HUES48 (cell line): ENCODE data around the gene ITIH6.
A peak's percentile ranks its signal among the peaks of the same experiment; 100 is the strongest.
"Not testable (repeated sequence)": the region's sequence is repeated elsewhere in the genome, so short reads cannot be mapped to it uniquely, and the experiment has no call there.

Source experiments
- H3K27ac ChIP-seq: one replicate; pipeline ENCODE4 v1.7.0; 2013; ENCODE audit warnings: low read depth, low read length, inconsistent platforms
- H3K27me3 ChIP-seq: 2 replicates; pipeline ENCODE4 v1.6.1; 2013; ENCODE audit warnings: mild to moderate bottlenecking, low read length; ENCODE audit not compliant: control insufficient read depth, insufficient read depth
- H3K36me3 ChIP-seq: 2 replicates; pipeline ENCODE4 v1.6.1; 2013; ENCODE audit warnings: low read length; ENCODE audit not compliant: control insufficient read depth, insufficient read depth
- H3K4me1 ChIP-seq: 2 replicates; pipeline ENCODE4 v1.6.1; 2013; ENCODE audit warnings: mild to moderate bottlenecking, low read length; ENCODE audit not compliant: control insufficient read depth, insufficient read depth
- H3K4me3 ChIP-seq: 2 replicates; pipeline ENCODE4 v1.5.1; 2013; ENCODE audit warnings: mild to moderate bottlenecking, low read depth, low read length
- H3K9ac ChIP-seq: 2 replicates; pipeline ENCODE4 v1.6.1; 2013; ENCODE audit warnings: mild to moderate bottlenecking, low read depth, low read length, moderate library complexity
- H3K9me3 ChIP-seq: 2 replicates; pipeline ENCODE4 v1.6.1; 2013; ENCODE audit warnings: low read length; ENCODE audit not compliant: control insufficient read depth, insufficient read depth

Gene ITIH6, protein sequence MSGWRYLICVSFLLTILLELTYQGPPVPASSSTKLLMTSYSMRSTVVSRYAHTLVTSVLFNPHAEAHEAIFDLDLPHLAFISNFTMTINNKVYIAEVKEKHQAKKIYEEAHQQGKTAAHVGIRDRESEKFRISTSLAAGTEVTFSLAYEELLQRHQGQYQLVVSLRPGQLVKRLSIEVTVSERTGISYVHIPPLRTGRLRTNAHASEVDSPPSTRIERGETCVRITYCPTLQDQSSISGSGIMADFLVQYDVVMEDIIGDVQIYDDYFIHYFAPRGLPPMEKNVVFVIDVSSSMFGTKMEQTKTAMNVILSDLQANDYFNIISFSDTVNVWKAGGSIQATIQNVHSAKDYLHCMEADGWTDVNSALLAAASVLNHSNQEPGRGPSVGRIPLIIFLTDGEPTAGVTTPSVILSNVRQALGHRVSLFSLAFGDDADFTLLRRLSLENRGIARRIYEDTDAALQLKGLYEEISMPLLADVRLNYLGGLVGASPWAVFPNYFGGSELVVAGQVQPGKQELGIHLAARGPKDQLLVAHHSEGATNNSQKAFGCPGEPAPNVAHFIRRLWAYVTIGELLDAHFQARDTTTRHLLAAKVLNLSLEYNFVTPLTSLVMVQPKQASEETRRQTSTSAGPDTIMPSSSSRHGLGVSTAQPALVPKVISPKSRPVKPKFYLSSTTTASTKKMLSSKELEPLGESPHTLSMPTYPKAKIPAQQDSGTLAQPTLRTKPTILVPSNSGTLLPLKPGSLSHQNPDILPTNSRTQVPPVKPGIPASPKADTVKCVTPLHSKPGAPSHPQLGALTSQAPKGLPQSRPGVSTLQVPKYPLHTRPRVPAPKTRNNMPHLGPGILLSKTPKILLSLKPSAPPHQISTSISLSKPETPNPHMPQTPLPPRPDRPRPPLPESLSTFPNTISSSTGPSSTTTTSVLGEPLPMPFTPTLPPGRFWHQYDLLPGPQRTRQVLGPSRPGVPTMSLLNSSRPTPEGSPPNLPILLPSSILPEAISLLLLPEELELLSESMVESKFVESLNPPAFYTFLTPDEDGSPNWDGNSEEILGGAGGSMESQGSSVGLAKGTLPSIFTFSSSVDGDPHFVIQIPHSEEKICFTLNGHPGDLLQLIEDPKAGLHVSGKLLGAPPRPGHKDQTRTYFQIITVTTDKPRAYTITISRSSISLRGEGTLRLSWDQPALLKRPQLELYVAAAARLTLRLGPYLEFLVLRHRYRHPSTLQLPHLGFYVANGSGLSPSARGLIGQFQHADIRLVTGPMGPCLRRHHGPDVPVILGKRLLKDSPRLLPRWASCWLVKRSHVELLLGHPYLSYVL

GRCh38 chrX:54798137-54798536 lies at the start of gene ITIH6:
Gene ITIH6 (minus strand): TSS chrX:54798255. CDS start chrX:54798210, 45 bp downstream.
- H3K27me3 ChIP-seq: no peaks in the 10 kb centered on the region

GRCh38 chrX:54847700-54848099 lies 49.6 kb upstream of the ITIH6 start:
- peaks cover 19% of the 10 kb centered on the region for H3K9me3 ChIP-seq
- H3K27ac ChIP-seq, H3K36me3 ChIP-seq, H3K4me3 ChIP-seq, H3K4me1 ChIP-seq, H3K27me3 ChIP-seq, H3K9ac ChIP-seq: not testable (repeated sequence)

More at GRCh38 chrX:54798137-54798536, at the start of gene ITIH6:
- Histone ChIP-seq H3K27ac (no peak within 1 kb of the TSS), H3K4me1 (no peaks in the 10 kb centered on the region), H3K4me3 (no peak within 1 kb of the TSS), H3K36me3 (no peaks in the 10 kb centered on the region), H3K9ac (no peak within 1 kb of the TSS), H3K9me3 (peaks cover 39% of the 10 kb centered on the region)

- Histone ChIP-seq H3K27ac (no peak overlapping the region), H3K27me3 (no peaks in the 10 kb centered on the region), H3K9me3 (peaks cover 51% of the 10 kb centered on the region), H3K4me3 (no peak overlapping the region), H3K36me3 (no peaks in the 10 kb centered on the region), H3K9ac (no peak overlapping the region), H3K4me1 (peaks cover 4% of the 10 kb centered on the region; the same call in 1 of the 2 replicates)
These were observed 45.0 kb upstream of the ITIH6 start for GRCh38 chrX:54843050-54843449.

DNA sequence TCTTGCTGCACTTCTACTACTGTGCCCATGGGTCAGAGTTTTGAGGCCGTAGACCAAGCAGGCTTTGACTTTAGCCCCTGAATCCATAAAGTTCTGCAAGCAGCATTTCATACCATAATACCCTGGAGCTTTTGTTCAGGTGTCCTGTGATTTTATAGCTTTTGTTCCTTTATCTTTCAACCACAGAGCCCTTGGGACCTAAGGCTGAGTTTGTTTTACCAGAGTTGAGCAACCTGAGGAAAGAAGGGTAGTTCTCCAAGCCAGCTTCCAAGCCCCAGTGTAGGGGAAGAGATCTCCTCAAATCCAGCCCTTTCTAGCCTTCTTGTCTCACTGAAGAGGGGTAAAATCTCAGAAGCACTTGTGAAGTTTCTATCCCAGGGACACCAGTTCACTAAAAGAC lies 44.6 kb upstream of the ITIH6 start:
- Histone ChIP-seq H3K36me3 (no peaks in the 10 kb centered on the region), H3K9ac (no peak overlapping the region), H3K4me1 (peaks cover 4% of the 10 kb centered on the region; the same call in 1 of the 2 replicates), H3K9me3 (peaks cover 51% of the 10 kb centered on the region), H3K27me3 (no peaks in the 10 kb centered on the region), H3K4me3 (no peak overlapping the region), H3K27ac (no peak overlapping the region)

DNA sequence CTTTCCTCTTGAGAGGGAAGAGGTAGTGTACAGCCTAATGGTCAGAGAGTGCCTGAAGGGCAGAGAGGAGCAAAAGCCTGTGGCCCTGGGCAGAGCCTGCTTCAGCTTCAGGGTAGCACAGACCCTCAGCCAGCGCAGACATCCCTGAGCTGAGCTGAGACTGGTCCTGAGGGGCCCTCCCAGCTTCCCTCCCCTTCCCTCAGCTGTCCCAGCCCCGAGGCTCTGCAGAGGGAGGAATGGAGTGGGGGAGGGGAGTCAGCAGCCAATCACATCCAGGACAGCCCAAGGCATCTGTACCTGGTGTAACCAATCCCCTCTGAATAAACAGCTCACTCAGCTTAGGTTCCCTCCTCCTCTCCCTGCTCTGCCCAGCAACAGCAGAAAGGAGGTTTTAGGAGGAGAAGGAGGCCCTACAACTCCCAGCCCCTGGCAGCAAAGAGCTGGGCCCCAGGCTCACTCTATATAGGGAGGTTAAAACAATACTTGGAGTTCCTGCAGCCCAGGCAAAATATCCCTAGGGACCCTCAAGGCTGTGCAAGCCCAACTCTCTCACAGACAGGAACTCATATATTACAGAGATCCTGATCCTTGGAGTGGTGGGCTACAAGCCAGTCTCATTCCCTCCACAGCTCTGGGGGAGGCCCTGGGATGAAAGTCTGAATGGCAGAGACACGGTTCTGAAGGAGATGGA lies 43.3 kb upstream of the ITIH6 start:
- peaks cover 51% of the 10 kb centered on the region for H3K9me3 ChIP-seq
- H3K9ac ChIP-seq, H3K4me1 ChIP-seq, H3K4me3 ChIP-seq, H3K27me3 ChIP-seq, H3K36me3 ChIP-seq: not testable (repeated sequence)
- H3K27ac ChIP-seq: peak overlapping the region; percentile 26

DNA sequence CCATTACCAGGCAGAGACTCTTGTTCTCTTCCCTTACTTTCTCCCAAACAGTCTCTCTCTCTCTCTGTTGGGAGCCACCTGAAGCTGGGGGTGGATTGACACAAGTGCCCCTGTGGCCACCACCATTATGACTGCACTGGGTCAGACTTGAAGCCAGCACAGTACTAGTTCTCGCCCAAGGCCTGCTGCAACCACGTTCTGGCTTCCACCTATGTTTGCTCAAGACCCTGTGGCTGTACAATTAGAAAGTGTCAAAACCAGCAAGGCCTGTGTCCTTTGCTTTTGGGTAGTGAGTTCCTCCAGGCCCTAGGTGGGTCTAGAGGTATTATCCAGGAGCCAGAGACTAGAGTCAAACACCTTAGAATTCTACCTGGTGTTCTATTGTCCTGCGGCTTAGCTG lies 40.5 kb upstream of the ITIH6 start:
- Histone ChIP-seq H3K4me1 (peaks cover 4% of the 10 kb centered on the region; the same call in 1 of the 2 replicates), H3K27ac (no peak overlapping the region), H3K4me3 (no peak overlapping the region), H3K9ac (no peak overlapping the region), H3K9me3 (peaks cover 43% of the 10 kb centered on the region), H3K27me3 (no peaks in the 10 kb centered on the region), H3K36me3 (no peaks in the 10 kb centered on the region)

DNA sequence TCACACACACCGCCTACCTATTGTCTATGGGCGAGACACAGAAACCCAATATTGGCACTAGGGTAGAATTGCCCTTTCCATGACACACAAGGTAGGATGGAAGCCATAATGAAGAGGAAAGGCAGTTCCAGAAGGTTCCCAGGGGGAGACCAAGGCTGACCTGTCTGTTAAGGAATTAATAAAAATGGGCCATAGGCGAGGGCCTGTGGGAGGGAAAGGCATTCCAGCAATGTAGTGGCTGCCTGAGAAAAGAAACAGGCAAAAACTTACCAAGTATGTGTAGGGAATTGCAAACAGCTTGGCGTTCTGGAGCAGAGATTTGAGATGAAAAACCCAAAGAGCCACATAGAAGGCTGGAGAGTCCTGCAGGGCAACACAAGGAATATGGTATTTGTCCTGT lies 28.5 kb upstream of the ITIH6 start:
- Histone ChIP-seq H3K9me3 (peaks cover 26% of the 10 kb centered on the region; the same call in 1 of the 2 replicates), H3K4me3 (no peak overlapping the region), H3K9ac (no peak overlapping the region), H3K36me3 (no peaks in the 10 kb centered on the region), H3K27me3 (no peaks in the 10 kb centered on the region), H3K27ac (no peak overlapping the region), H3K4me1 (no peaks in the 10 kb centered on the region)

GRCh38 chrX:54825716-54826438 lies 27.8 kb upstream of the ITIH6 start:
- H3K27ac ChIP-seq: no peak overlapping the region
- H3K4me3 ChIP-seq: no peak overlapping the region
- H3K9ac ChIP-seq: no peak overlapping the region
- no peaks in the 10 kb centered on the region for H3K4me1 ChIP-seq
- H3K27me3 ChIP-seq: no peaks in the 10 kb centered on the region
- H3K36me3 ChIP-seq: no peaks in the 10 kb centered on the region
- peaks cover 21% of the 10 kb centered on the region; the same call in 1 of the 2 replicates for H3K9me3 ChIP-seq

- Histone ChIP-seq H3K27ac (no peak overlapping the region), H3K36me3 (no peaks in the 10 kb centered on the region), H3K9ac (no peak overlapping the region), H3K4me3 (no peak overlapping the region), H3K4me1 (no peaks in the 10 kb centered on the region), H3K9me3 (peaks cover 19% of the 10 kb centered on the region; the same call in 1 of the 2 replicates), H3K27me3 (no peaks in the 10 kb centered on the region)
These were observed 26.7 kb upstream of the ITIH6 start for GRCh38 chrX:54824722-54825121.
